ENCODE data around the gene CREB3L1. TPM values are rescaled to one million over a fixed set of nuclear protein-coding genes. Genes with fewer than 3 reads are reported as not detected.

Gene CREB3L1
- total and polyA plus RNA-seq, 2 experiments from 2014 or later, result 8.5 to 10.4 TPM

DNA sequence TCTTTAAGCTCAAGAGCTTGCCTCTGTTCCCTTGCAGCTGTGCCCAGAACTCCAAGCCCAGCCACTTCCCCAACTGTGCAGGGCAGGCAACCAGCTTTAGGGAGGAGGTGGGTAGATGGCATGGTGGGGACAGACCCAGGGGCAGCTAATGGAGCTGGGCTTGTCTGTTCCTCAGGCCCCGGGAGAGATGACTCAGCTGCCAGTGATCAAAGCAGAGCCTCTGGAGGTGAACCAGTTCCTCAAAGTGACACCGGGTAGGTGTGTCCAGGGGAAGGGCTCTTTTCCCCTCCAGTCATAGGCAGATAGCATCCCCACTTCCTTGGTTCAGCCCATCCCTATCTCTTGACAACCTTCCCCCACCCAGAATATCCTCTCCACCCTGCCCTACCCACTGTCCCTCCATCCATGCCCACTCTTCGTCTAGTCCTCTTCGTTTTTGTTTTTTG, 32.4 kb downstream of the CREB3L1 start:
- no peaks in the 10 kb centered on the region for H3K79me2 ChIP-seq (replicated peaks; ENCODE audit: insufficient read depth)
- Mint-ChIP-seq H3K27me3 (ENCODE audit: insufficient read depth, low read depth, poor library complexity) (peaks cover 11% of the 10 kb centered on the region), H3K9me3 (no peaks in the 10 kb centered on the region), H3K27ac (no peak overlapping the region; the same call in 1 of the 2 replicates), H3K36me3 (ENCODE audit: low read depth) (0 out of 3 replicates have a peak, but pooled peaks cover under 1% of the 10 kb centered on the region), H3K4me3 (no peak overlapping the region), H3K4me1 (peaks cover 20% of the 10 kb centered on the region)
- no peak overlapping the region for H2AFZ ChIP-seq
- TF ChIP-seq ZNF114 (CRISPR knock-in tag; IDR thresholded peaks at IDR 0.05), result no peak
- TF ChIP-seq NANOG (IDR thresholded peaks at IDR 0.05; ENCODE audit: borderline replicate concordance), result no peak
- TF ChIP-seq POLR2AphosphoS5 (IDR thresholded peaks at IDR 0.05; ENCODE audit: low read depth), result no peak
- no peak for TF ChIP-seq JUNB (IDR thresholded peaks at IDR 0.05; ENCODE audit: unreplicated experiment)
- TF ChIP-seq, protein P1, sequence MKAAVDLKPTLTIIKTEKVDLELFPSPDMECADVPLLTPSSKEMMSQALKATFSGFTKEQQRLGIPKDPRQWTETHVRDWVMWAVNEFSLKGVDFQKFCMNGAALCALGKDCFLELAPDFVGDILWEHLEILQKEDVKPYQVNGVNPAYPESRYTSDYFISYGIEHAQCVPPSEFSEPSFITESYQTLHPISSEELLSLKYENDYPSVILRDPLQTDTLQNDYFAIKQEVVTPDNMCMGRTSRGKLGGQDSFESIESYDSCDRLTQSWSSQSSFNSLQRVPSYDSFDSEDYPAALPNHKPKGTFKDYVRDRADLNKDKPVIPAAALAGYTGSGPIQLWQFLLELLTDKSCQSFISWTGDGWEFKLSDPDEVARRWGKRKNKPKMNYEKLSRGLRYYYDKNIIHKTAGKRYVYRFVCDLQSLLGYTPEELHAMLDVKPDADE (IDR thresholded peaks at IDR 0.05), result no peak
- TF ChIP-seq STAT1 (IDR thresholded peaks at IDR 0.05; ENCODE audit: unreplicated experiment), result no peak
- TF ChIP-seq ZNF462 (CRISPR knock-in tag; IDR thresholded peaks at IDR 0.05), result no peak
- TF ChIP-seq, protein P2, sequence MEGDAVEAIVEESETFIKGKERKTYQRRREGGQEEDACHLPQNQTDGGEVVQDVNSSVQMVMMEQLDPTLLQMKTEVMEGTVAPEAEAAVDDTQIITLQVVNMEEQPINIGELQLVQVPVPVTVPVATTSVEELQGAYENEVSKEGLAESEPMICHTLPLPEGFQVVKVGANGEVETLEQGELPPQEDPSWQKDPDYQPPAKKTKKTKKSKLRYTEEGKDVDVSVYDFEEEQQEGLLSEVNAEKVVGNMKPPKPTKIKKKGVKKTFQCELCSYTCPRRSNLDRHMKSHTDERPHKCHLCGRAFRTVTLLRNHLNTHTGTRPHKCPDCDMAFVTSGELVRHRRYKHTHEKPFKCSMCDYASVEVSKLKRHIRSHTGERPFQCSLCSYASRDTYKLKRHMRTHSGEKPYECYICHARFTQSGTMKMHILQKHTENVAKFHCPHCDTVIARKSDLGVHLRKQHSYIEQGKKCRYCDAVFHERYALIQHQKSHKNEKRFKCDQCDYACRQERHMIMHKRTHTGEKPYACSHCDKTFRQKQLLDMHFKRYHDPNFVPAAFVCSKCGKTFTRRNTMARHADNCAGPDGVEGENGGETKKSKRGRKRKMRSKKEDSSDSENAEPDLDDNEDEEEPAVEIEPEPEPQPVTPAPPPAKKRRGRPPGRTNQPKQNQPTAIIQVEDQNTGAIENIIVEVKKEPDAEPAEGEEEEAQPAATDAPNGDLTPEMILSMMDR (conservative IDR thresholded peaks at IDR 0.05; ENCODE audit: low read depth in 2 of 2), result no peak
- no peak for TF ChIP-seq CREB1 (CRISPR knock-in tag; IDR thresholded peaks at IDR 0.05; ENCODE audit: low read depth)
- TF ChIP-seq ZNF331 (CRISPR knock-in tag; IDR thresholded peaks at IDR 0.05; ENCODE audit: low read depth), result no peak
- no peak for TF ChIP-seq EZH2 (IDR thresholded peaks at IDR 0.05; ENCODE audit: low read depth, unreplicated experiment)
- TF ChIP-seq, protein P3, sequence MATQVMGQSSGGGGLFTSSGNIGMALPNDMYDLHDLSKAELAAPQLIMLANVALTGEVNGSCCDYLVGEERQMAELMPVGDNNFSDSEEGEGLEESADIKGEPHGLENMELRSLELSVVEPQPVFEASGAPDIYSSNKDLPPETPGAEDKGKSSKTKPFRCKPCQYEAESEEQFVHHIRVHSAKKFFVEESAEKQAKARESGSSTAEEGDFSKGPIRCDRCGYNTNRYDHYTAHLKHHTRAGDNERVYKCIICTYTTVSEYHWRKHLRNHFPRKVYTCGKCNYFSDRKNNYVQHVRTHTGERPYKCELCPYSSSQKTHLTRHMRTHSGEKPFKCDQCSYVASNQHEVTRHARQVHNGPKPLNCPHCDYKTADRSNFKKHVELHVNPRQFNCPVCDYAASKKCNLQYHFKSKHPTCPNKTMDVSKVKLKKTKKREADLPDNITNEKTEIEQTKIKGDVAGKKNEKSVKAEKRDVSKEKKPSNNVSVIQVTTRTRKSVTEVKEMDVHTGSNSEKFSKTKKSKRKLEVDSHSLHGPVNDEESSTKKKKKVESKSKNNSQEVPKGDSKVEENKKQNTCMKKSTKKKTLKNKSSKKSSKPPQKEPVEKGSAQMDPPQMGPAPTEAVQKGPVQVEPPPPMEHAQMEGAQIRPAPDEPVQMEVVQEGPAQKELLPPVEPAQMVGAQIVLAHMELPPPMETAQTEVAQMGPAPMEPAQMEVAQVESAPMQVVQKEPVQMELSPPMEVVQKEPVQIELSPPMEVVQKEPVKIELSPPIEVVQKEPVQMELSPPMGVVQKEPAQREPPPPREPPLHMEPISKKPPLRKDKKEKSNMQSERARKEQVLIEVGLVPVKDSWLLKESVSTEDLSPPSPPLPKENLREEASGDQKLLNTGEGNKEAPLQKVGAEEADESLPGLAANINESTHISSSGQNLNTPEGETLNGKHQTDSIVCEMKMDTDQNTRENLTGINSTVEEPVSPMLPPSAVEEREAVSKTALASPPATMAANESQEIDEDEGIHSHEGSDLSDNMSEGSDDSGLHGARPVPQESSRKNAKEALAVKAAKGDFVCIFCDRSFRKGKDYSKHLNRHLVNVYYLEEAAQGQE (IDR thresholded peaks at IDR 0.05; ENCODE audit: unreplicated experiment), result no peak
- TF ChIP-seq EZH2phosphoT487 (IDR thresholded peaks at IDR 0.05; ENCODE audit: unreplicated experiment), result no peak
- H3F3A ChIP-seq (replicated peaks; ENCODE audit: low read depth), result peaks cover 6% of the 10 kb centered on the region
- H3K27ac ChIP-seq (ENCODE audit: low read depth), result no peak overlapping the region
- H3K4me2 ChIP-seq, result no peak overlapping the region
- H4K20me1 ChIP-seq (replicated peaks; ENCODE audit: insufficient read depth), result no peaks in the 10 kb centered on the region; the same call in 1 of the 2 replicates
- ATAC-seq (no peak), DNase-seq (ENCODE audit: low spot score) (no peak)
- peaks cover 10% of the 10 kb centered on the region for H3K4me1 ChIP-seq (ENCODE audit: insufficient read depth)
- no peak overlapping the region for H3K4me3 ChIP-seq
- H3K36me3 ChIP-seq (ENCODE audit: insufficient read depth), result no peaks in the 10 kb centered on the region
- no peaks in the 10 kb centered on the region for H3K9me2 ChIP-seq (ENCODE audit: insufficient read depth)
- no peaks in the 10 kb centered on the region for H3K27me3 ChIP-seq (ENCODE audit: insufficient read depth)

All from GM23338 (cell line).